ENCODE measurements around the gene MAP2K4.
"Not testable (repeated sequence)": the region's sequence is repeated elsewhere in the genome, so short reads cannot be mapped to it uniquely, and the experiment has no call there.

MAP2K4 gene

GRCh38 chr17:12020642-12021622 lies at the start of gene MAP2K4:
Gene MAP2K4, plus strand, starts transcription at chr17:12020877. Its CDS starts 10 bp downstream, at chr17:12020887.
- DNase-seq, result peak; percentile 99

GRCh38 chr17:11972741-11973140 lies 47.9 kb upstream of the MAP2K4 start:
- DNase-seq, result not testable (repeated sequence)

- no peak for DNase-seq
These were observed 40.9 kb upstream of the MAP2K4 start for GRCh38 chr17:11979795-11980194.

GRCh38 chr17:11980813-11981212 lies 39.9 kb upstream of the MAP2K4 start:
- no peak for DNase-seq

GRCh38 chr17:11981862-11982261 lies 38.8 kb upstream of the MAP2K4 start:
- DNase-seq, result no peak

- DNase-seq, result no peak
These were observed 34.3 kb upstream of the MAP2K4 start for GRCh38 chr17:11986179-11986941.

GRCh38 chr17:11986942-11987329 lies 33.7 kb upstream of the MAP2K4 start:
- no peak for DNase-seq

GRCh38 chr17:11990363-11990983 lies 30.2 kb upstream of the MAP2K4 start:
- DNase-seq, result no peak

- DNase-seq, result no peak
These were observed 29.2 kb upstream of the MAP2K4 start for GRCh38 chr17:11991461-11991860.

GRCh38 chr17:11996722-11997146 lies 23.9 kb upstream of the MAP2K4 start:
- no peak for DNase-seq

GRCh38 chr17:11997147-11997971 lies 23.3 kb upstream of the MAP2K4 start, which contains the start of gene ZNF18:
Gene ZNF18, minus strand, starts transcription at chr17:11997475. Its CDS starts 4,646 bp downstream, at chr17:11992829.
- DNase-seq, result peak; percentile 96

GRCh38 chr17:11997972-11998233 lies 22.8 kb upstream of the MAP2K4 start:
- DNase-seq, result no peak

- no peak for DNase-seq
These were observed 21.0 kb upstream of the MAP2K4 start for GRCh38 chr17:11999696-12000095.

GRCh38 chr17:12007466-12007865 lies 13.2 kb upstream of the MAP2K4 start:
- no peak for DNase-seq

- DNase-seq, result no peak
These were observed 1.0 kb downstream of the MAP2K4 start for GRCh38 chr17:12021623-12022140.

- DNase-seq, result no peak
These were observed 1.6 kb downstream of the MAP2K4 start for GRCh38 chr17:12022310-12022709.

GRCh38 chr17:12024327-12024726 lies 3.6 kb downstream of the MAP2K4 start:
- DNase-seq, result no peak

- DNase-seq, result no peak
These were observed 7.0 kb downstream of the MAP2K4 start for GRCh38 chr17:12027658-12028057.

GRCh38 chr17:12028611-12029010 lies 7.9 kb downstream of the MAP2K4 start:
- DNase-seq, result no peak

- DNase-seq, result no peak
These were observed 13.9 kb downstream of the MAP2K4 start for GRCh38 chr17:12034538-12034937.

GRCh38 chr17:12035673-12036072 lies 15.0 kb downstream of the MAP2K4 start:
- DNase-seq, result no peak

GRCh38 chr17:12037970-12038369 lies 17.3 kb downstream of the MAP2K4 start:
- no peak for DNase-seq

Data from activated T-cell treated with anti-CD3 and anti-CD28 coated beads, Interleukin-2, amount 50 U/mL, for 1 hour (primary cell).